Endometrial microvascular endothelial cells (primary cell): ENCODE data around the gene GEMIN7. TPM values are rescaled to one million over a fixed set of nuclear protein-coding genes. Genes with fewer than 3 reads are reported as not detected.
"Not testable (repeated sequence)": the region's sequence is repeated elsewhere in the genome, so short reads cannot be mapped to it uniquely, and the experiment has no call there.

Source experiments
- in situ Hi-C: cut with HindIII; loops from 2 replicates; pipeline ENCODE4 v1.10.0; 2017; ENCODE audit warnings: low sequenced_read_pairs, low pct_unique_long_range_greater_than_20kb; ENCODE audit errors: inconsistent ontology term
- total RNA-seq: library from RNA; depleted of rRNA; stranded (reverse); fragments of >200 nt; gene quantifications from one replicate; pipeline ENCODE4 v1.2.3, GENCODE V29; 2015; ENCODE audit errors: inconsistent ontology term

GEMIN7 gene
- total RNA-seq, 1 donor from 2014 or later: 61.5 TPM

GRCh38 chr19:45099467-45100191, 20.6 kb downstream of the GEMIN7 start:
- in situ Hi-C loops: no loop called here

- in situ Hi-C loops: no loop called here
These were observed 21.1 kb downstream of the GEMIN7 start for GRCh38 chr19:45100201-45100600.

GRCh38 chr19:45100846-45101252, 21.8 kb downstream of the GEMIN7 start:
- in situ Hi-C loops: no loop called here

GRCh38 chr19:45101806-45102205, 22.7 kb downstream of the GEMIN7 start:
- in situ Hi-C loops: no loop called here

GRCh38 chr19:45102481-45102880, 23.4 kb downstream of the GEMIN7 start:
- in situ Hi-C loops: no loop called here

GRCh38 chr19:45103156-45103507, 24.1 kb downstream of the GEMIN7 start:
- in situ Hi-C loops: no loop called here

GRCh38 chr19:45103508-45104319, 24.7 kb downstream of the GEMIN7 start:
- in situ Hi-C loops: no loop called here

GRCh38 chr19:45104658-45105349, 25.7 kb downstream of the GEMIN7 start:
- in situ Hi-C loops: no loop called here

GRCh38 chr19:45106363-45106762, 27.3 kb downstream of the GEMIN7 start:
- in situ Hi-C loops: not testable (repeated sequence)

- in situ Hi-C loops: no loop called here
These were observed 28.6 kb downstream of the GEMIN7 start for GRCh38 chr19:45107621-45108150.

GRCh38 chr19:45110851-45111266, 31.8 kb downstream of the GEMIN7 start:
- in situ Hi-C loops: no loop called here

GRCh38 chr19:45112111-45112827, 33.2 kb downstream of the GEMIN7 start:
- in situ Hi-C loops: no loop called here

GRCh38 chr19:45113628-45114027, 34.6 kb downstream of the GEMIN7 start:
- in situ Hi-C loops: no loop called here

GRCh38 chr19:45114116-45114515, 35.1 kb downstream of the GEMIN7 start:
- in situ Hi-C loops: no loop called here

GRCh38 chr19:45115809-45116615, 37.0 kb downstream of the GEMIN7 start:
- in situ Hi-C loops: no loop called here

- in situ Hi-C loops: no loop called here
These were observed 38.1 kb downstream of the GEMIN7 start for GRCh38 chr19:45117167-45117594.

- in situ Hi-C loops: no loop called here
These were observed 38.6 kb downstream of the GEMIN7 start for GRCh38 chr19:45117671-45118070.

GRCh38 chr19:45118106-45118505, 39.0 kb downstream of the GEMIN7 start:
- in situ Hi-C loops: no loop called here
